SK-N-MC (cell line): ENCODE results near the gene CYP21A2.
"Not testable (repeated sequence)": the region's sequence is repeated elsewhere in the genome, so short reads cannot be mapped to it uniquely, and the experiment has no call there.

ENCODE experiments used
- DNase-seq: peaks from one replicate; pipeline ENCODE4 v3.0.0-alpha.2; 2011; ENCODE audit warnings: low read depth, low spot score
- H3K27ac ChIP-seq: fragments of 200-600 bp; sonication (generic); 2 replicates; pipeline ENCODE4 v1.5.1; 2016; ENCODE audit warnings: mixed run types
- H3K36me3 ChIP-seq: fragments of 200-600 bp; sonication (generic); 2 replicates; pipeline ENCODE4 v1.6.1; 2017; ENCODE audit warnings: antibody characterized with exemption, low read length, mixed read lengths; ENCODE audit not compliant: insufficient read depth
- H3K4me3 ChIP-seq: fragments of 200-600 bp; sonication (generic); 2 replicates; pipeline ENCODE4 v1.5.1; 2016
- H3K9ac ChIP-seq: fragments of 200-600 bp; sonication (generic); 2 replicates; pipeline ENCODE4 v1.8.0; 2017; ENCODE audit warnings: mixed run types, mixed read lengths; ENCODE audit not compliant: insufficient read length
- H3K9me3 ChIP-seq: fragments of 200-600 bp; sonication (generic); 2 replicates; pipeline ENCODE4 v1.6.1; 2017; ENCODE audit warnings: low read depth, mild to moderate bottlenecking, antibody characterized with exemption, low read length, moderate library complexity, mixed read lengths
- EZH2 ChIP-seq: fragments of 200-600 bp; sonication (generic); IDR thresholded peaks from one replicate; pipeline ENCODE4 v1.6.1; 2017; ENCODE audit warnings: antibody characterized with exemption
- FOXP2 ChIP-seq: optimal IDR thresholded peaks from 2 replicates; pipeline ENCODE3; 2011; ENCODE audit warnings: mild to moderate bottlenecking, moderate library complexity; ENCODE audit not compliant: insufficient read depth; ENCODE audit errors: extremely low read length, control extremely low read depth
- POLR2AphosphoS5 ChIP-seq: IDR thresholded peaks from 2 replicates; pipeline ENCODE4 v1.6.1; 2012; ENCODE audit warnings: mild to moderate bottlenecking, low read depth, low read length, borderline replicate concordance

The CYP21A2 gene

DNA sequence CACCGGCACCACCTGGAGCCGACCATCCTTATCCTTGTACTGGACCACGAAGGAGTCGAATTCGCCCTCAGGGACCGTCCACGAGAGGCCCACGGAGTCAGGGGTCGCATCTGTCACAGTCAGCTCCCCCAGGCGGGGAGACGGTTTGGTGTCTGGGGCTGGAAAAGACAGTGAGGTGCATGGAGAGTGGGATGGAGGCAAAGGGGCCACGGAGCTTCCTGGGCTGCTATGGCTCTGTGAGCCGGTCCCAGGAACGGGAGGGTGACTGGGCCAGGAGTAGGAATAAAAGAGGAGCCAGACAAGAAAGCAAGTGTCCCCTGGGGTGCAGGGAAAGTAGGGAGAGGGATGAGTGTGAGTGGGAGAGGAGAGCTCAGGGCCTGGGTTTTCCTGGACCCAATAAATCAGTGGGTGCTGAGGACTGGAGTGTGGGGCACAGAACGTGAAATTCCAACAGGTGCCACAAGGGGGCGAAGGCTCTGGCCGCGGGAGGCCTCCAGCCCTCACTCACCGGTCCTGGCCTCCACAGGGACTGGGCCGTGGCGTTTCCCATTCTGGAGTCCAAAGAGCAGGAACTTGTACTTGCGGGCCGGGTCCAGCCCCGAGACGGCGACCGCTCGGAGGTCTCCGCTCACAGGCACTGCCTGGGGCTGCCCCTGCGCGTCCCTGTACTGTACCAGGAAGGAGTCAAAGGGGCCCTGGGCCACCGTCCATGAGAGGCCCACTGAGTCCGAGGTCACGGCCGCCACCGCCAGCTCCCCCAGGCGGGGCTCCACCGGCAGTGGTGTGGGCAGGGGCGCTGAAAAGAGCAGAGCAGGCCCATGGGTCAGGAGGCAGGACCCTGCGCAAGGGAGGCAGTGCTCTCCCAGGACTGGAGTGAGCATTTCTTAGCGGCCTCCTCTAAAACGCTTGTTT lies 9.9 kb downstream of the CYP21A2 start:
- Histone ChIP-seq H3K9ac (no peak overlapping the region), H3K36me3 (no peaks in the 10 kb centered on the region), H3K27ac (no peak overlapping the region), H3K9me3 (no peaks in the 10 kb centered on the region), H3K4me3 (no peak overlapping the region)
- no peak for TF ChIP-seq EZH2
- no peak for TF ChIP-seq FOXP2
- TF ChIP-seq POLR2AphosphoS5, result no peak
- no peak for DNase-seq

DNA sequence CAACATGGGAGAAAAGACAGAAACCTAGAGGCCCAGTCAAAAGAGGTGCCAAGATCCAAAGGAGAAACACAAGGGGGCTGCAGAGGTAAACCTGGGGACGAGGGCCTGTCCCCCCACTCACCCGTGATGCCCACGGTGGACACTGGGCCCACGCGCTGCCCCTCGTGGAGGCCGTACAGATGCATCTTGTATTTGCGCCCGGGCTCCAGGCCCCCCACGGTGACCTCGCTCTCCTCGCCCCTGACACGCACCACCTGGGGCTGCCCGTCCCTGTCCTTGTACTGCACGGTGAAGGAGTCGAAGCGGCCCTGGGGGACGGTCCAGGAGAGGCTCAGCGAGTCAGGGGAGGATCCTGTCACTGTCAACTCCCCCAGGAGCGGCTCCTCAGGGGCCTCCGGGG lies 10.9 kb downstream of the CYP21A2 start:
- not testable (repeated sequence) for H3K9me3 ChIP-seq, DNase-seq, H3K9ac ChIP-seq, H3K27ac ChIP-seq, H3K36me3 ChIP-seq, H3K4me3 ChIP-seq

DNA sequence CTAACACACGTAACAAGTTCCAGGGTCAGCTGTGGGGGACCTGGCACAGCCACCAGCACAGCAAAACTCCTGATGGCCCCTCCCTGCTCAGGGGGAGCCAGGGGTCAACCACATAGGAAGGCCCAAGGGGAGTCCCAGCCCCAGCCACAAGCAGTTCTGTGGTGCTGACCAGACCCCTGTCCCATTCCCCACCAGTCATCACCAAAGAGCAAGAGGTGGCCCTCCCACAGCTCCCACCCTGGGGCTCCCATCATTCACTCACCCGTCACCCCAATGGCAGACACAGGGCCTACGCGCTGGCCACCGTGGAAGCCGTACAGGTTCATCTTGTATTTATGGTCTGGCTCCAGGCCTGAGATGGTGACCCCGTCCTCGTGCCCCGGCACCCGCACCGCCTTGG lies 11.5 kb downstream of the CYP21A2 start:
- not testable (repeated sequence) for H3K4me3 ChIP-seq, H3K27ac ChIP-seq, DNase-seq, H3K36me3 ChIP-seq, H3K9ac ChIP-seq, H3K9me3 ChIP-seq

DNA sequence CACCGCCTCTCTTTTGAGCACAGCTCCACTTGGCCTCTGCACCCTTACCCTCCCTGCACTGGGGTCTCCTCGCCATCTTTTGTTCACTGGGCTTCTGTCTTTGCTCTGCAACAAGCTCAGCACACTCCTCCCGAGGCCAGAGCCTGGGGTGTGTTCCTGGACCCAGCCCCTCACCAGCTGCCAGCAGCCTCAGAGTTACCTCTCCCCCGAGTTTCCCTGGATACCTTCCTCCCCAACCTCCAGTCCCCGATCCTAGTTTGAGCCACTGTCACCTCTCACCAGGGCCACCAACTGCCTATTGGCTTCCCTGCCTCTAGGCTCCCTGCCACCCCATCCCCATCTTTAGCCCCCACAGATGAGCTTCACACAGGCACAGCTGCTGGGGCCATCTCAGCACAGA lies 12.3 kb downstream of the CYP21A2 start:
- TF ChIP-seq POLR2AphosphoS5 (no peak), EZH2 (no peak), FOXP2 (no peak)
- Histone ChIP-seq H3K36me3 (no peaks in the 10 kb centered on the region), H3K4me3 (no peak overlapping the region), H3K9me3 (no peaks in the 10 kb centered on the region), H3K27ac (no peak overlapping the region), H3K9ac (no peak overlapping the region)
- no peak for DNase-seq

DNA sequence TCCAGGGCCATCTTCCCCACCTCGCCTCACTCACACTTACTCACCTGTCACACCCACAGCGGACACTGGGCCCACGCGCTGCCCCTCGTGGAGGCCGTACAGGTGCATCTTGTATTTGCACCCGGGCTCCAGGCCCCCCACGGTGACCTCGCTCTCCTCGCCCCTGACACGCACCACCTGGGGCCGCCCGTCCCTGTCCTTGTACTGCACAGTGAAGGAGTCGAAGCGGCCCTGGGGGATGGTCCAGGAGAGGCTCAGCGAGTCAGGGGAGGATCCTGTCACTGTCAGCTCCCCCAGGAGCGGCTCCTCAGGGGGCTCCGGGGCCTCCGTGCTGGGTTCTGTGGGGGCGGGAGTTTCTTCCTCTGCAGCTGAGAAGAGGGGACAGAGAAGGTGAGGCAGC lies 14.4 kb downstream of the CYP21A2 start:
- not testable (repeated sequence) for H3K9me3 ChIP-seq, H3K4me3 ChIP-seq, H3K36me3 ChIP-seq, DNase-seq, H3K9ac ChIP-seq, H3K27ac ChIP-seq

DNA sequence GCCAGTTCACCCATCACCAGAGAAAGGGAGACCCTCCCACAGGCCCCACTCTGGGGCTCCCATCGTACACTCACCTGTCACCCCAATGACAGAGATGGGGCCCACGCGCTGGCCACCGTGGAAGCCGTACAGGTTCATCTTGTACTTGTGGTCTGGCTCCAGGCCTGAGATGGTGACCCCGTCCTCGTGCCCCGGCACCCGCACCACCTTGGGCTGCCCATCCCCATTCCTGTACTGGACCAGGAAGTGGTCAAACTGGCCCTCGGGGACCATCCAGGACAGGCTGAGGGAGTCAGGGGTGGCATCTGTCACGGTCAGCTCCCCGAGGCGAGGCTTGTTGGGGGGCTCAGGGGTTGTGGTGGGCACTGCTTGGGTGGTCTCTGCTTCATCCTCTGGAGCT lies 15.1 kb downstream of the CYP21A2 start:
- not testable (repeated sequence) for H3K9me3 ChIP-seq, H3K27ac ChIP-seq, H3K4me3 ChIP-seq, H3K9ac ChIP-seq, DNase-seq, H3K36me3 ChIP-seq

DNA sequence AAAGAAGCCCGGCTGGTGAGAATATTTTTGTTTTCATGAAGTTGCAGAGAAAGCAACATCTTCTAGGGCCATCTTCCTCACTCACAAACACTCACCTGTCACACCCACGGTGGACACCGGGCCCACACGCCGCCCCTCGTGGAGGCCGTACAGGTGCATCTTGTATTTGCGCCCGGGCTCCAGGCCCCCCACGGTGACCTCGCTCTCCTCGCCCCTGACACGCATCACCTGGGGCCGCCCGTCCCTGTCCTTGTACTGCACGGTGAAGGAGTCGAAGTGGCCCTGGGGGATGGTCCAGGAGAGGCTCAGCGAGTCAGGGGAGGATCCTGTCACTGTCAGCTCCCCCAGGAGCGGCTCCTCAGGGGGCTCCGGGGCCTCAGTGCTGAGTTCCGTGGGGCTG lies 17.5 kb downstream of the CYP21A2 start:
- not testable (repeated sequence) for H3K27ac ChIP-seq, H3K4me3 ChIP-seq, DNase-seq, H3K36me3 ChIP-seq, H3K9ac ChIP-seq, H3K9me3 ChIP-seq

DNA sequence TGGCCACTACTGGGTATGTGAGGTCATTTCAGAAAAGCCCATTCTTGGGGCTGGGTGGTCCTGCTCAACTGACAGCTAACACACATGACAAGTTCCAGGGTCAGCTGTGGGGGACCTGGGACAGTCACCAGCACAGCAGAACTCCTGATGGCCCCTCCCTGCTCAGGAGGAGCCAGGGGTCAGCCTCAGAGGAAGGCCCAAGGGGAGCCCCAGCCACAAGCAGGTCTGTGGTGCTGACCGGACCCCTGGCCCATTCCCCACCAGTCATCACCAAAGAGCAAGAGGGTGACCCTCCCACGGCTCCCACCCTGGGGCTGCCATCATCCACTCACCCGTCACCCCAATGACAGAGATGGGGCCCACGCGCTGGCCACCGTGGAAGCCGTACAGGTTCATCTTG lies 18.0 kb downstream of the CYP21A2 start:
- Histone ChIP-seq H3K4me3 (no peak overlapping the region), H3K36me3 (no peaks in the 10 kb centered on the region), H3K27ac (no peak overlapping the region), H3K9ac (no peak overlapping the region), H3K9me3 (no peaks in the 10 kb centered on the region)
- DNase-seq, result no peak
- TF ChIP-seq EZH2 (no peak), POLR2AphosphoS5 (no peak), FOXP2 (no peak)

DNA sequence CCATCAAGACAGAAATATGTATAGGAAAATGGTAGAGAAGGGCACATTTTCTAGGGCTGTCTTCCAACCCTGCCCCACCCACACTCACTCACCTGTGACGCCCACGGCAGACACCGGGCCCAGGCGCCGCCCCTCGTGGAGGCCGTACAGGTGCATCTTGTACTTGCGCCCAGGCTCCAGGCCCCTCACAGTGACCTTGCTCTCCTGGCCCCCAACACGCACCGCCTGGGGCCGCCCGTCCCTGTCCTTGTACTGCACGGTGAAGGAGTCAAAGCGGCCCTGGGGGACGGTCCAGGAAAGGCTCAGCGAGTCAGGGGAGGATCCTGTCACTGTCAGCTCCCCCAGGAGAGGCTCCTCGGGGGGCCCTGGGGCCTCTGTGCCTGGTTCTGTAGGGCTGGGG lies 19.8 kb downstream of the CYP21A2 start:
- Histone ChIP-seq H3K9ac (no peak overlapping the region), H3K27ac (no peak overlapping the region), H3K36me3 (no peaks in the 10 kb centered on the region), H3K4me3 (no peak overlapping the region), H3K9me3 (no peaks in the 10 kb centered on the region)
- TF ChIP-seq POLR2AphosphoS5 (no peak), FOXP2 (no peak), EZH2 (no peak)
- no peak for DNase-seq

DNA sequence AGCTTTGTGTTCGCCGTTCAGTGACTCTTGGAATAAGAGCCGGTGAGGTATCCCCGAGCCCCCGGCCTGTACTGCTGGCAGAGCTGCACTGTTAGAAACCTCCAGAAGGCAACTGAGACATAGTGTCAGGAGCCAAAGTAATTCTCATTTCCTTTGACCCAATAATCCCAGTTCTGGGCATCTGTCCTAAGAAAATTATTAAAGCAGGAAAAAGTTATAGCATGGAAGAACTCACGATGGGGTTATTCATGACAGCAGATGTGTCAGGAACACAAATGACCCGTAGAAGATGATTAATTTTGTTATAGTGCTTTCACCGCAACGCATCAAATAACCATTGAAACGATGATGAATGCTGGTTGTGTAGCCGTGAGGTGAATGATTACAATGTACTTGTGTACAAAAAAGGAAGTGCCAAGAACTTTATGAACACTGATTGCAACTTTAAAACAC lies 20.3 kb downstream of the CYP21A2 start:
- Histone ChIP-seq H3K36me3 (no peaks in the 10 kb centered on the region), H3K9ac (no peak overlapping the region), H3K27ac (no peak overlapping the region), H3K9me3 (no peaks in the 10 kb centered on the region), H3K4me3 (no peak overlapping the region)
- no peak for DNase-seq
- no peak for TF ChIP-seq EZH2
- no peak for TF ChIP-seq POLR2AphosphoS5
